ENCODE measurements around the gene NEDD4L. TPM values are rescaled to one million over a fixed set of nuclear protein-coding genes. Genes with fewer than 3 reads are reported as not detected.

NEDD4L gene
- total RNA-seq, 1 donor from 2014 or later = 162 TPM

- DNase-seq (ENCODE audit: low spot score, unreplicated experiment) = no peak
- Mint-ChIP-seq H3K27ac (peak overlapping the region; percentile 6), H3K4me3 (ENCODE audit: low read depth) (peak overlapping the region; percentile 8), H3K4me1 (ENCODE audit: low read depth) (peaks cover 36% of the 10 kb centered on the region), H3K27me3 (no peaks in the 10 kb centered on the region), H3K36me3 (ENCODE audit: insufficient read depth) (no peaks in the 10 kb centered on the region), H3K9me3 (ENCODE audit: low read depth) (no peaks in the 10 kb centered on the region)
- TF ChIP-seq CTCF (IDR thresholded peaks at IDR 0.05; ENCODE audit: unreplicated experiment) = no peak
Observed at GRCh38 chr18:58026395-58026794, 17.6 kb upstream of the NEDD4L start.

GRCh38 chr18:58026857-58027256, 17.2 kb upstream of the NEDD4L start:
- no peaks in the 10 kb centered on the region for H3K27me3 Mint-ChIP-seq
- H3K9me3 Mint-ChIP-seq (ENCODE audit: low read depth) = no peaks in the 10 kb centered on the region
- no peak overlapping the region for H3K27ac Mint-ChIP-seq
- H3K36me3 Mint-ChIP-seq (ENCODE audit: insufficient read depth) = no peaks in the 10 kb centered on the region
- TF ChIP-seq CTCF (IDR thresholded peaks at IDR 0.05; ENCODE audit: unreplicated experiment) = no peak
- no peak for DNase-seq (ENCODE audit: low spot score, unreplicated experiment)
- H3K4me3 Mint-ChIP-seq (ENCODE audit: low read depth) = no peak overlapping the region
- H3K4me1 Mint-ChIP-seq (ENCODE audit: low read depth) = peaks cover 32% of the 10 kb centered on the region

GRCh38 chr18:58027341-58027740, 16.7 kb upstream of the NEDD4L start:
- no peak for DNase-seq (ENCODE audit: low spot score, unreplicated experiment)
- TF ChIP-seq CTCF (IDR thresholded peaks at IDR 0.05; ENCODE audit: unreplicated experiment) = no peak
- Mint-ChIP-seq H3K27ac (no peak overlapping the region), H3K36me3 (ENCODE audit: insufficient read depth) (no peaks in the 10 kb centered on the region), H3K27me3 (no peaks in the 10 kb centered on the region), H3K4me1 (ENCODE audit: low read depth) (peaks cover 31% of the 10 kb centered on the region), H3K4me3 (ENCODE audit: low read depth) (no peak overlapping the region), H3K9me3 (ENCODE audit: low read depth) (no peaks in the 10 kb centered on the region)

DNA sequence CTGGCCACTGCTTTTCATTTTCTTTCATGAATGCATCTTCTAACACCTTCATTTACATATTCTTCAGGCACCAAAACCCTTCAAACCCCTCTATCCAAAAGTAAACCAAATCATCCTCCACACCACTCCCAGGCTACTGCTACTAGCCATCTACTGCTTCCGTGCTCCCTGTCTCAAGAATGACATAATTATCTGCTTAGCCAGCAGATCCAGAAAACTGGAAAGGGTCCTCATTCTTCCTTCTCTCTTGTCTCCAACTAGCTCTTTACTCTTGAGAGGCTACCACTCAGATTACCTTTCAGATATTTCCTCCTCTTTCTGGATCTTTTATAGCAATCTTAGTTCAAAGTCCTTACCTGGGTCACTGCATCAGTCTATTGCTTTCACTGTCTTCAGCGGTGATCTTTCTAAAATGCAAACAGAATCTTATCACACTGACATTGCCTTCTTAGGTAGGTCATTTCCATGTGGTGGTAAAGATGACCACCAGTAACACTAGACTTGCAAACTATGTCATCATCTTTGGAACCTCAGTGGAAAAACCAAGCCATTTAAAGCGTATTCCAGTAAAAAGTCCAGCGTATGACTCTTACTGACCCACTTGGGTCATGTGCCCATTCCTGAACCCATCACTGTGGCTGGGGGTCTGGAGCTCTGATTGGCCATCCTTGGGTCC, 15.8 kb upstream of the NEDD4L start:
- no peak overlapping the region for H3K4me3 Mint-ChIP-seq (ENCODE audit: low read depth)
- no peaks in the 10 kb centered on the region for H3K9me3 Mint-ChIP-seq (ENCODE audit: low read depth)

GRCh38 chr18:58032233-58032632, 11.8 kb upstream of the NEDD4L start:
- Mint-ChIP-seq H3K4me1 (ENCODE audit: low read depth) (peaks cover 13% of the 10 kb centered on the region), H3K4me3 (ENCODE audit: low read depth) (no peak overlapping the region), H3K27me3 (peaks cover 4% of the 10 kb centered on the region), H3K9me3 (ENCODE audit: low read depth) (no peaks in the 10 kb centered on the region), H3K36me3 (ENCODE audit: insufficient read depth) (no peaks in the 10 kb centered on the region), H3K27ac (no peak overlapping the region)
- TF ChIP-seq CTCF (IDR thresholded peaks at IDR 0.05; ENCODE audit: unreplicated experiment) = no peak
- no peak for DNase-seq (ENCODE audit: low spot score, unreplicated experiment)

More for the DNA sequence above, 15.8 kb upstream of the NEDD4L start:
- H3K27ac Mint-ChIP-seq = no peak overlapping the region
- TF ChIP-seq CTCF (IDR thresholded peaks at IDR 0.05; ENCODE audit: unreplicated experiment) = no peak
- peaks cover 29% of the 10 kb centered on the region for H3K4me1 Mint-ChIP-seq (ENCODE audit: low read depth)
- no peaks in the 10 kb centered on the region for H3K36me3 Mint-ChIP-seq (ENCODE audit: insufficient read depth)
- DNase-seq (ENCODE audit: low spot score, unreplicated experiment) = no peak
- H3K27me3 Mint-ChIP-seq = no peaks in the 10 kb centered on the region
